CD4-positive, alpha-beta T cell treated with Interleukin-21 for 1 hour (primary cell): Measurements from ENCODE around the gene SLC35D1.
"Not testable (repeated sequence)": the region's sequence is repeated elsewhere in the genome, so short reads cannot be mapped to it uniquely, and the experiment has no call there.

Source experiments
- DNase-seq: peaks from one replicate; pipeline ENCODE4 v3.0.0-alpha.2; 2020

Gene SLC35D1

DNA sequence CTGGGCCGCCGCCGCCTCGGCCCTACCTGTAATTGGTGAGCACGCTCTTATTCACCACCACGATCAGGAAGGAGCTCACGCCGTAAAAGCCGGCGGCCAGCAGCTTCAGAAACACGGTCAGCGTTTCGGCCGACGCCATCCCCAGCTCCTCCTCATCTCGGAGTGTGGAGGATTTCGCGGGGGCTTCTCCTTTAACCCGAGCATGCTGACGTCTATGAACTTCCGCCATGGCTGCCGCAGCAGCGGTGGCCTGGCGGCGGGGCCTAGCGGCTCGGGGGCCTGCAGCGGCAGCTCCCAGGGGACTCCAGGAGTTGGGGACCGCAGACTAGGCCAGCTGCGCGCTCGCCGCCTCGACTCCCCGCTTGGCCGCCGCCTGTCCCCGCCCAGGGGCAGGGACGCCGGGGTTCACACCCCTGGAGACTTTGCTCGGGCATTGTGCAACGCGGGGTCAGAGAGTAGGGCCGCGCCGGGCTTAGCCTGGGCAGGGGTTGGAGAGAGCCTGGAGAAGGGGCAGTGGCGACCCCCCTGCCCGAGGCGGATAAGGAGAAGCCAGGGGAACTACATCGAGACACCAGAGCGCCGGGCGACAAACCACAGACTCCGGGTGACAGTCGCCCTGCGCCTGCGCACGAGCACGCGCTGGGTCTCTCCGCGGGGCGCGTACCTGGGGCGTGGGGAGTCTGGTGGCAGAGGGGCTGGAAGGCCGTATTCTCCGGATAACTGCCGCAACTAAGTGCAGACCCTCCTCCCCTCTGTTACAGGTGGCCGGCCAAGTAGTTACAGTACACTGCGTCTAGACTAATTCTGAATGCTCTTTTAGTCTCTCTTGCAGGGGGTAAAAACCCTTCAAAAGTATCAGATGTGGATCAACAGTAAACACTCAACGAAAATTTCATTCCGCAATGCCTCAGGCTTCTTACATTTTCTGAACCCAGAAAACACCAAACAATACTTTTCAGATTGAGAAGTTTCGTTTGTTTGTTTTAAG is at the start of gene SLC35D1:
Gene SLC35D1, minus strand, starts transcription at position 364 of the 988 bp plus-strand sequence. Its CDS starts 135 bp downstream, at position 229.
- DNase-seq, result peak; percentile 72

DNA sequence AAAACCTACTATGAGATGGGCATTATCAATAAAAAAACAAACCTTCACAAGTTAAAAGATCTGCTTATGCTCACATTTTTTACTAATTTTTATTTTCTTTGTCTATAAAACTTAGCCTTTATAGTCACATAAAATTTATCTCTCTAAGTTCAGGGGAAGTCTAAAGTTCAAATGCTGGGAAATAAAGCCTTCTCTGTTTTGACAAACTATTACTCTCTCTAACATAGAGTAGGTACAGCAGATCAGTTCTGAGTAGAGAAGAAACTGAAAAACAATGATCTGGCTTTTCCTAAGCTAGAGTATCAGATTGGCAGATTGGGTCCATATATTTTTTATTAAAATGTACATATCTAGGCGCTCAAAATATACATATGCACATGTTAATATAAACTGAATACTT is 49.6 kb upstream of the SLC35D1 start:
- no peak for DNase-seq

DNA sequence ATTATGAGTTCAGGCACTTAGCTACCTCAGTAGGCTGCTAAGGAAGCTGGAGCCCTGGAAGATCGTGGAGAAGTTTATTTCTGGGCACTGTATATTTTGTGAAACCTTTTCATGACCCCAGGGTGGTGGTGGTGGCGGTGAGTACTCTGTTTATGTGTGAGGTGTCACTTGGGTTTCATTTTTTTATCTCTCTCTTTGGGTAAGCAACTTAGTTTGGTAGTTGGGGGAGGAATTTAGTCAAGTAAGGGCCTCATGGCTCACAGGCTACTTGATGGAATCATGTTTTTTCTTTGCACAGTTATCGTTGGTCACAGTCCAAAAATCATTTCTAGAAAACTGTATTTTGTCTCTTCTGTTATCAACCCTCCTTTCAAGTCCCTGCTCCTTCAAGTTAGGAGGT is 46.9 kb upstream of the SLC35D1 start:
- no peak for DNase-seq

DNA sequence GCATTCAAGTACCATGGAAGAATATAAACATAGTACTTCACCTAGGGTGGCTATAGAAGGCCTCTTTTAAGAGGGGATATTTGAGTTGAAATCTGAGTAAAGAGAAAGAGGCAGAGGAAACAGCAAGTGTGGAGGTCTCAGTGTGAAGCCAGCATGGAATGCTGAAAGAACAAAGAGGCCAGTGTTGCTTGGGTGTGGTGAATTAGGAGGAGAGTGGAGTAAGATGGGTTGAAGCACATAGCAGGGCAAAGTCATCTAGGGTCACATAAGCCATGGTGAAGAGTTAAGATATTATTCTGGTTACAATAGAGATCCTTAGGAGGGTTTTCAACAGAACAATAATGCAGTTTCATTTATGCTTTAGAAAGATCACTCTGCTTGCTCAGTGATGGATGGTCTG is 43.4 kb upstream of the SLC35D1 start:
- DNase-seq, result no peak

GRCh38 chr1:67094191-67094590 is 40.2 kb upstream of the SLC35D1 start:
- DNase-seq, result no peak

GRCh38 chr1:67089685-67090208 is 35.8 kb upstream of the SLC35D1 start:
- no peak for DNase-seq

GRCh38 chr1:67088440-67088839 is 34.5 kb upstream of the SLC35D1 start:
- no peak for DNase-seq

DNA sequence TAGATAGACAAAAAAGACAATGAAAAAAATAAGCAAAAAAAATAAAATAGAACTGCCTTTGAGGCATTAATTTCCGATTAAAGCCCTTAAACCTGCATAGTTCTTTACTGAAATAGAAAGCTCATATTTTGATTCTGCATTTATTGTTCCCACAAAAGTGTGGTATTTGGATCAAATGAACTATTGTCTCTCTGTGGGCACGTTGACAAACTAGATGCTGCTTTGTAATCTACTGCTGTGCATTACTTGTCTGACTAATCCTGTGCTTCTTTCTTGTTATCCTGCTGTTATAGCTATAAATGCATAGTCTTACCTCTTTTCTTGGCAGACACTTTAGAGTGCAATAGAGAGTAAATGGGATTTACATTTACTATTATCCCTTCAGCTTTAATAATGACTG is 31.4 kb upstream of the SLC35D1 start:
- DNase-seq, result no peak

GRCh38 chr1:67084765-67085318 is 30.9 kb upstream of the SLC35D1 start:
- no peak for DNase-seq

- no peak for DNase-seq
Measured at GRCh38 chr1:67078291-67078690, 24.3 kb upstream of the SLC35D1 start.

DNA sequence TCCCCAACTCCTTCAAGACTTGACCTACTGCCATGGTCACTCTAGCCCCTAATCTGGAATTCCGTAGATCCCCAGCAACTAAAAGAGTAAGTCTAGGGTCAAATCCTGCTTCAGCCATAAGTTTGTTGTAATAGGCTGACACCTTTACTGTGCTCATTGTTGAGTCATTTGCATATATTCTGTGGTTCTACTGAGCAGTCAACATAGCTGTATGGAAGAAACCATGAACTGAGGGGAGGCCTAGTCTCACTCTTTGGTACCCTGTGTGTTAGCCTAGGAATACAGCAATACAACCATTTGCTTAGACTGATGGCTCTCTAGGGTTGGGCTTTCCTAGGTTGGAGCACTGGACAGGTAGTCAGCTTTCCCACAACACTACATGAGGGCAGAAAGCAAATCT is 23.6 kb upstream of the SLC35D1 start:
- DNase-seq, result no peak

DNA sequence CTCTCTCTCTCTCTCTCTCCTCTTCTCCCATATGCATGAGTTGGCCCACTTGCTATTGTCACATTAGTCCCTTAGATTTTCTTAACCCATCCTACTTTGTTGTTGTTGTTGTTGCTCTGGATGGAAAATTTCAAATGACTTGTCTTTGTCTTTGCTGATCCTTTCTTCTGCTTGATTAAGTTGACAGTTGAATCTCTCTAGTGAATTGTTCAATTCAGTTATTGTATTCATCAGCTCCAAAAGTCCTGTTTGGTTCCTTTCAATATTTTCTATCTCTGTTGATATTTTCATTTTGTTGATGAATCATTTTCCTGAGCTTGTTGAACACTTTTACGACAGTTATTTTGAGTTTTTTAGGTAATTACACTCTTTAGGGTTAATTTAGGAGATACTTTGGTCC is 18.8 kb upstream of the SLC35D1 start:
- DNase-seq, result no peak

DNA sequence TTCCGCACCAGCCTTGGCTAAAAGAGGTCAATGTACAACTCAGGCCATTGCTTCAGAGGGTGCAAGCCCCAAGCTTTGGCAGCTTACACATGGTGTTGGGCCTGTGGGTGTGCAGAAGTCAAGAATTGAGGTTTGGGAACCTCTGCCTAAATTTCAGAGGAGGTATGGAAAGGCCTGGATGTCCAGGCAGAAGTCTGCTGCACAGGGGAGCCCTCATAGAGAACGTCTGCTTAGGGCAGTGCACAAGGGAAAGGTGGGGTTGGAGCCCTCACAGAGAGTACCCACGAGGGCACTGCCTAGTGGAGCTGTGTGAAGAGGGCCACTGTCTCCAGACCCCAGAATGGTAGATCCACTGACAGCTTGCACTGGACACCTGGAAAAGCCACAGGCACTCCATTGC is 13.7 kb upstream of the SLC35D1 start:
- not testable (repeated sequence) for DNase-seq

GRCh38 chr1:67062412-67062811 is 8.5 kb upstream of the SLC35D1 start:
- no peak for DNase-seq

- no peak for DNase-seq
Measured at GRCh38 chr1:67061266-67061665, 7.3 kb upstream of the SLC35D1 start.

- no peak for DNase-seq
Measured at GRCh38 chr1:67060811-67061218, 6.9 kb upstream of the SLC35D1 start.

- no peak for DNase-seq
Measured at GRCh38 chr1:67059346-67059745, 5.4 kb upstream of the SLC35D1 start.

DNA sequence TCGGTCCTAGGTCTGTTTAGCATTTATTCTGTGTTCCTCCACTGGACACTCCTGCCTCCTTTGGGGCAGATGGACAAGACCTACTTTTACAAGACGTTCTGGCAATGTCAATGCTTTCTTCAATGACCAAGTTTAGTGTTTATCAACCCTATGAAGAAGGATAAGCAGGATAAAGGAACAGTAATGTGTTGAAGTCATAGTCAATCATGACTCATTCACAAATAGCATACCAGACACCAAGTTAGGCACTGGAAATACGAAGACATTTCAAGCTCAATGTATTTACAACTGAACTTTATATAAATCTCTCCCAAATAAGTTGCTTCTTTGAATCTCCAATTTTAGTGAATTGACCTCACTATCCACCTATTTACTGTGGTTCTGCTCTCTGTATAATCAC is 4.8 kb upstream of the SLC35D1 start:
- DNase-seq, result no peak

GRCh38 chr1:67058242-67058641 is 4.3 kb upstream of the SLC35D1 start:
- DNase-seq, result no peak

GRCh38 chr1:67053535-67053784 is 488 bp downstream of the SLC35D1 start:
- no peak for DNase-seq

DNA sequence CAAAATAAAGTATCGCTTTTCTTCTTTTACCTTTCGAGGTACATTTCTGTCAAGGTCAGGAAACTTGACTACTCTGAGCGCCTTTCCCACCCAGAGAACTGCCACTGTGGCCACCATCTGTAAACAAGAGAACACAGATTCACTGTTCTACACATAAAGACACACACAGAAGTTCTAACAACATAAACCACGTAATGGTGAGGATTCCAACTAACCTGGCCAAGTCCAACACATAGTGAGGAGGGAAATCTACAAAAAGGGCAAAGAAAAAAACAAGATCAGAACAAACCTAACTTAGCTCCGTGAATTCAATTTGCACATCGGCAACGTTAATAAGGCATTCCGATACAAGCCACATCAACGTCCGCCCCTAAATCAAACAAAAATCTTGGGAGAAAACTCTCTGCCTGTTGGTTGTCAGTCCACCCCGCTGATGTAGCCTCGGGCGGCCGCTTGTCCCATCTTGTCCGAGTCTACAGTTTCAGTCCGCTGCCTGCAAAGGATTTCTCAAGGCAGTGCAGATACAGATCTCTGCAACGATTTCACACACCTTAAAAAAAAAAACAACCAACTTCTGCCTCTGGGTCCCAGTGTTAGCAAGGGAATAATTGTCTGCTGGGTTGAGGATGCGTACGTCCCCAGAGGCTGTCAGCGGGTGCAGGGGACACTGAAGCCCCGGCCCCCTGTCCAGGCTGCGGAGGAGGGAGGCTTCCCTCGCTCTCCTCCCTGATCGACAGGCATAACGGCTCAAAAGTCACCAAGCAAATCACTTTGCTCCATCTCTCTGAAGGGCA is 1.0 kb downstream of the SLC35D1 start:
- peak; percentile 37 for DNase-seq

GRCh38 chr1:67051196-67051595 is 2.8 kb downstream of the SLC35D1 start:
- DNase-seq, result no peak

DNA sequence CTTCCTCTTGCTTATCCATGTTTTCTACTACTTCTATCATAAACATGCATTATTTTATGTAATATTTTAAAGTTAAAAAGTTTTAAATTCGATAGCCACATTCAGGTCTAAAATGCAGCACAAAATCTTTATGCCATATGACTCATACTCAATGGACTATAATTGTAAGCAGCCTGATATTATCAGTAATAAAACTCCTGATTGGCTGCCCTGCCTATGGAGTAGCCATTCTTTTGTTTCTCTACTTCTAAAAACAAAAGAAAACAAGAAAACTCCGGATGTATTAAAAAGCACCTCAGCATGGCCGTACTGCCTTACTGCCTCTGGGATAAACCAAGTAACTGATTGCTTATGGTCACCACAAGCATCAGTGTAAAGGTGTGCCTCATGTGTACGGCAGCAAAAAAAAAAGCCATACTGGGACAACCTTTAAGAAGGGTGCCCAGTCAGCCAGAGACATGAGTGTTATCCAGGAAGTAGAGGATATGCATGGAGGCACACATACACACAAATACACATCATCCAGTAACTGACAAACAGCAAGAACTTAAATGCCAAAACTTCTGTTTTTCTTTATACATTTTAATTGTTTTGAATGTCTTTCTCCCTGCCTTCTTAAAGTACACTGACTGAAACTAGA is 9.2 kb downstream of the SLC35D1 start:
- no peak for DNase-seq
